Measurements from ENCODE around the gene STK4. TPM values are rescaled to one million over a fixed set of nuclear protein-coding genes. Genes with fewer than 3 reads are reported as not detected.
A peak's percentile ranks its signal among the peaks of the same experiment; 100 is the strongest.

STK4 gene
- total RNA-seq, 6 experiments from 2014 or later: 34.3 to 46.6 (median 36.6) TPM

DNA sequence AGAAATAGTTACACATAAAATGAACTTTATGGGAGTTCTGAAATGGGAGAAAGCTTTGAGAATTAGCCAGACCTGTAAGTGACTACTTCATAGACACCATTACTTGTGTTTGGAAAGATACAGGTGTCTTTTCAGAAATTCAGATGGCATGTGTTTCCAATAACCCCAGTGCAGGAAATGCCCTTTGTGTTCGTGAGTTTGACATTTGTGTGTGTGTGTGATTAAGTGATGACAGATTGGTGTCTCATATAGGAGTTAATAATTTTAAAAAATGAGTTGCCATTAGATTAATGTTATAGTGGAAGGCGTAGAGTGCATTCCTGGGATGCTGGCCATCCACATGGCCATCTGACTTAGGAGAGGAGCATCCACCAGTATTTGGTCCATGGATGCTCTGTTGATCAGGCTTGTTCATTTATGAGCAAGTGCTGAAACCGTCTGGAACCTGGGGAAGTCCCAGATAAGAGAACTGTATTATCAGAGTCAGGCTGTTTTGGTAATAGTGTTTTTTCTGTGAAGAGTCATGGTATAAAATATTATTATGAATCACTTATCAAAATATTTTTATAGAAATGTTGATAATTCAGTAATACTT, 3.1 kb downstream of the STK4 start:
- Mint-ChIP-seq H3K27ac (no peak overlapping the region), H3K4me1 (ENCODE audit: low read depth) (peaks cover 68% of the 10 kb centered on the region), H3K36me3 (ENCODE audit: low read depth) (peaks cover 14% of the 10 kb centered on the region), H3K9me3 (no peaks in the 10 kb centered on the region), H3K27me3 (ENCODE audit: insufficient read depth) (peaks cover 3% of the 10 kb centered on the region), H3K4me3 (peak overlapping the region; percentile 4)
- DNase-seq: no peak
- TF ChIP-seq, protein P1, sequence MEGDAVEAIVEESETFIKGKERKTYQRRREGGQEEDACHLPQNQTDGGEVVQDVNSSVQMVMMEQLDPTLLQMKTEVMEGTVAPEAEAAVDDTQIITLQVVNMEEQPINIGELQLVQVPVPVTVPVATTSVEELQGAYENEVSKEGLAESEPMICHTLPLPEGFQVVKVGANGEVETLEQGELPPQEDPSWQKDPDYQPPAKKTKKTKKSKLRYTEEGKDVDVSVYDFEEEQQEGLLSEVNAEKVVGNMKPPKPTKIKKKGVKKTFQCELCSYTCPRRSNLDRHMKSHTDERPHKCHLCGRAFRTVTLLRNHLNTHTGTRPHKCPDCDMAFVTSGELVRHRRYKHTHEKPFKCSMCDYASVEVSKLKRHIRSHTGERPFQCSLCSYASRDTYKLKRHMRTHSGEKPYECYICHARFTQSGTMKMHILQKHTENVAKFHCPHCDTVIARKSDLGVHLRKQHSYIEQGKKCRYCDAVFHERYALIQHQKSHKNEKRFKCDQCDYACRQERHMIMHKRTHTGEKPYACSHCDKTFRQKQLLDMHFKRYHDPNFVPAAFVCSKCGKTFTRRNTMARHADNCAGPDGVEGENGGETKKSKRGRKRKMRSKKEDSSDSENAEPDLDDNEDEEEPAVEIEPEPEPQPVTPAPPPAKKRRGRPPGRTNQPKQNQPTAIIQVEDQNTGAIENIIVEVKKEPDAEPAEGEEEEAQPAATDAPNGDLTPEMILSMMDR (IDR thresholded peaks at IDR 0.05): no peak

DNA sequence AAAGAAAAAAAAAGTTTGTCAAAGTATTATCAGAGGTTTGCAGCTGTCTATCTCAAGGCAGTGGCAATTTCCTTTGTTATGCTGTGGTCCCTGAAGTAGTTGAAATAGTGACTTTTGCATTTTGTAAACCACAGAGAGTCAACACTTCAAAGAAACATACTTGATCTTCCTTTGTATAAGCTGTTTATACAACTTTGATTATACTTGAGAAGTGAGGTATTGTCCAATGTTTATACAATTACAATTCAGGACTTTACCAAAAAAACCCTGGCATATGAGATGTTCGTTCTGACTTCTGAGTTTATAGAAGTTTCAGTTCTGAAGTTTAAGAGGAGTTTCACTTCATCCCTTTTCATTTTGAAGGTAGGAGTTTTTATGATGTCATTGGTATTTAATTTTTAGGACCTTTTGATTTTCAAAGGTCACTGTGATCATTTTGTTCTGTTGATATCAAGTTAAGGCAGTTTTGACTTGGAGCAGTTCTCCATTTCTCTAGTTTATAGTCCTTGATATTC, 4.0 kb downstream of the STK4 start:
- Mint-ChIP-seq H3K4me1 (ENCODE audit: low read depth) (peaks cover 68% of the 10 kb centered on the region), H3K27ac (peak overlapping the region; percentile 26; the same call in 1 of the 2 replicates), H3K9me3 (no peaks in the 10 kb centered on the region), H3K36me3 (ENCODE audit: low read depth) (peaks cover 23% of the 10 kb centered on the region), H3K4me3 (peak overlapping the region; percentile 27; the same call in 1 of the 2 replicates), H3K27me3 (ENCODE audit: insufficient read depth) (peaks cover 3% of the 10 kb centered on the region)
- DNase-seq: no peak
- TF ChIP-seq, protein P1 (IDR thresholded peaks at IDR 0.05): no peak

DNA sequence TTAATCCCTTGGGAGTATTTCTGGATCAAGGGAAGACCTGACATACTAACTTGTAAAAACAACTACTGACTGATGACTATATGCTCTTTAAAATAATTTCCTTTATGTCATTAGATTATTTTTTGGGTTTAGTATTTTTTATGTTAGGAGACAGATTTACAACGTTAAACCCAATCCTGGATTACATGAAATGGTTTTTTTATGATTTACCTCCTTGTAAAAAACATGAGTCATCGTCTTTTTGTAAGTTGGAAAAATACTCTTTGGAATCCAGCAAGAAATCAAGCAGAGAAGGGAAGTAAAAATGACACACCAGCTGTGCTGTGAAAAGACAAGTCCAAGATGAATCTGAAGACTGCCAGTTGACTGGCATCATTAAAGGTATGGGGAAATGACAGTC, 6.7 kb downstream of the STK4 start:
- H3K4me1 Mint-ChIP-seq (ENCODE audit: low read depth): peaks cover 63% of the 10 kb centered on the region
- H3K36me3 Mint-ChIP-seq (ENCODE audit: low read depth): peaks cover 43% of the 10 kb centered on the region

GRCh38 chr20:44976698-44977097, 10.4 kb downstream of the STK4 start:
- H3K4me3 Mint-ChIP-seq: no peak overlapping the region
- H3K27me3 Mint-ChIP-seq (ENCODE audit: insufficient read depth): no peaks in the 10 kb centered on the region
- H3K9me3 Mint-ChIP-seq: no peaks in the 10 kb centered on the region
- TF ChIP-seq, protein P1 (IDR thresholded peaks at IDR 0.05): no peak
- no peak overlapping the region for H3K27ac Mint-ChIP-seq
- peaks cover 56% of the 10 kb centered on the region for H3K36me3 Mint-ChIP-seq (ENCODE audit: low read depth)
- DNase-seq: no peak
- H3K4me1 Mint-ChIP-seq (ENCODE audit: low read depth): peaks cover 45% of the 10 kb centered on the region

More for the DNA sequence above, 6.7 kb downstream of the STK4 start:
- Mint-ChIP-seq H3K9me3 (no peaks in the 10 kb centered on the region), H3K4me3 (peak overlapping the region; percentile 66), H3K27me3 (ENCODE audit: insufficient read depth) (no peaks in the 10 kb centered on the region), H3K27ac (peak overlapping the region; percentile 77)
- DNase-seq: peak; percentile 86
- TF ChIP-seq, protein P1 (IDR thresholded peaks at IDR 0.05): no peak

GRCh38 chr20:44979090-44979621, 12.8 kb downstream of the STK4 start:
- no peak for DNase-seq
- Mint-ChIP-seq H3K27me3 (ENCODE audit: insufficient read depth) (no peaks in the 10 kb centered on the region; the same call in 1 of the 2 replicates), H3K27ac (no peak overlapping the region; the same call in 1 of the 2 replicates), H3K9me3 (no peaks in the 10 kb centered on the region), H3K4me1 (ENCODE audit: low read depth) (peaks cover 30% of the 10 kb centered on the region), H3K36me3 (ENCODE audit: low read depth) (peaks cover 59% of the 10 kb centered on the region), H3K4me3 (no peak overlapping the region)
- TF ChIP-seq, protein P1 (IDR thresholded peaks at IDR 0.05): no peak

Data from HFFc6 (cell line).